ENCODE measurements around the gene MGRN1.

Gene MGRN1

GRCh38 chr16:4654964-4655590, 30.5 kb downstream of the MGRN1 start:
- no peak for DNase-seq

- no peak for DNase-seq
Measured at GRCh38 chr16:4655801-4656200, 31.2 kb downstream of the MGRN1 start.

DNA sequence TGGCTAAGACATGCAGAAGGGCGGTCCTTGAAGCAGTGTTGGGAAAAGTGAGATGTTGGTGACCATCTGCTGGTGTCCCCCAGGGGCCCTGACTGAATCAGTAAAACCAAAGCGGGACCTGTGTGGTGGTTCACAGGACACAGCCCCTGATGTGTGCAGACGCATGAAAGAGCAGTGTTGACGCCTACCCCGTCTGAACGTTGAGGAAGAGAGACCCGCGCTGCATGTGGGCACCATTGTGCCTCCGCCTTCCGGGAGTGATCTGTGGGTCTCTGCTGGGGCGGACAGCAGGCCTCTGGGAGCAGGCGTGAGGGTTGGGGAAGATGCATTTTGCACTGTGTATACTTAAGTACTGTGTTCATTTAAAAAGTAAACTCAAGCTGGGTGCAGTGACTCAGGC, 31.6 kb downstream of the MGRN1 start:
- no peak for DNase-seq

DNA sequence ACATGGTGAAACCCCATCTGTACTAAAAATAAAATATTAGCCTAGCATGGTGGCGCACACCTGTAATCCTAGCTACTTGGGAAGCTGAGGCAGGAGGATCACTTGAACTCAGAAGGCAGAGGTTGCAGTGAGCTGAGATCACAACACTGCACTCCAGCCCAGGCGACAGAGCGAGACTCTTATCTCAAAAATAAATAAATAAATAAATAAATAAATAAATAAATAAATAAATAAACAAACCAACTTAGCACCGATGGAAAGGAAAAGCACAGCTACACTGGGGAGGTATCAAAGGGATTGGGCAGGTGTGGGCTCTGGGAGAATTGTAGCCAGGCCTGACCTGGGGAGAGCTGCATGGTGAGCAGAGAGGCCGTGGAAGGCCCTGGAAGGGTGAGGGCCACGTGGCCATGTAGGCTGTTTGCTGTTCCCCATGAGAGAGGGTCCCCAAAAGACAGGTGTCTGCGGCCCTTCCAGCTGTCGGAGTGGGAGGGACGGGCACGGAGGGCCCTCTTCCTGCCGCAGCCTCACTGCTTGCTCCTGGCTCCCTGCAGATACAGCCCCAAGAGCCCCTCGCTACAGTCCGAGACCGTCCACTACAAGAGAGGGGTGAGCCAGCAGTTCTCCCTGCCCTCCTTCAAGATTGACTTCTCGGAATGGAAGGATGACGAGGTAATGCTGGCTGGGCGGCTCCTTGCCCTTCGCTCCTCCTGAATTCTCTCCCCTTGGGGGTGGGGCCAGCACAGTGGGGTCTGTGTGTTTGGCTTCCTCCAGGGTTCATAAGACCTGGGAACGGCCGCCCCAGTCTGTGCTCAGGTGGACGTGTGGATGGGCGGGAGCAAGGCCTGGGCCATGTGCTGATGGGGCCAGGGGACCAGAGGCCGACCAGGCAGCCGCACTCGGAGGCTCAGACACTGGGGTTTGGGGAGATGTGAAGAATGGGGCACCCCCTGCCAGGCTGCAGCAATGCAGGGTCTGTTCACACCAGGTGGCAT, 32.4 kb downstream of the MGRN1 start:
- DNase-seq, result no peak

GRCh38 chr16:4659363-4660353, 35.0 kb downstream of the MGRN1 start:
- peak; percentile 32 for DNase-seq

DNA sequence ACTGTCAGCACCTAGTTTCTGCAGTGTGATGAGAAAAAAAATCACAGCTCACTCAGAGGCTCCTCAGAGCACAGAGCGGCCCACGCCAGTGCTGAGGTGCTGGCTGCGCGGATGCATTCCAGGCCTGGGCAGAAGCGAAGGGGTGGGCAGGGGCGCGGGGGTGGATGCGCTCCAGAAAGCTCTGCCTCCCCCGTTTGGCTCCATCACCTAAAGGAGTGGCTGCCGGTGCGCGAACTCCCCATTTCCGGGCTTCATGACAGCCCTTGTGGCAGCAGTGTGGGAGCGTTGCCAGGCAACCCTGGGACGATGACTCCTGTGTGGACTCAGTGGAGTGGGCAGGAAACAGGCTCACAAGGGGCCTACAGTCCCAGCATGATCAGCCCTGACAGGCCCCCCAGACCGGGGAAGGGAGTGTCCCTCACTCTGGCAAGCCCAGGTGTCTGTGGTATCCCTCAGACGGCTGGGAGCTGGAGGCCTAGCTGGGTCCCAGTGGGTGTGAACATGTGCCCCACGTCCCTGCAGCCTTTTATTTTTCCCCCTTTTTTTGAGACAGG, 35.9 kb downstream of the MGRN1 start:
- DNase-seq, result peak; percentile 85

DNA sequence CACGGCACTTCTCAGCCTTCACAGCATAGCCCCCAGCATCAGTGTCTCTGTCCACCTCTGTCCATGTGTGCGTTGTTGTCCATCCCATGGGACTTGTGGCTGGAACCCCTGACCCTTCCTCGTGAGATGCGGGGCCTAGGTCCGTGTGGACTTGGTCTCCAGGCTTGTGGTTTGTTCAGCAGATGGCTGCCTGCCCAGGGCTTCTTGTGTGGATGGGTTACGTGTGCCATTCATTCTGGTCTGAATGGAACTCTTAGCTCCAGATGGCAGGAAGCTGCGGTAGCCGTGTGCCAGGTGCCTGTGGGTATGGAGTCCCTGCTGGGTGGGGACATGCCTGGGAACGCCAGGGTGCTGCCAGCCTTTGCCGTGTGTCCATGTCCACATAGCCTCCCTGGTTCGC, 37.0 kb downstream of the MGRN1 start:
- DNase-seq, result peak; percentile 42

DNA sequence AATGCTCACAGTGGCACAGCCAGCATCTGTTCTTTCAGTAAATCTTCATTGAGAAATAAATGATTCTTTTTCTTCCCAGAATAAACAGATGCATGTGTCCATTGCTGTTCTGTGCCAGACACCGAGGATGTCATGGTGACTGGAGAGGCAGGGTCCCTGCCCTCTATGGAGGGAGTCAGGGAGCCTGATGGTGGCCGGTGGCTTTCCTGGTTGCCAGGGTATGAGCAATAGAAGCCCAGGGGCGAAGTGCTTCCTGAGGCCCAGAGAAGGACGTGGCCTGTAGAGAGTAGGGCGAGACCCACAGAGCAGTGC, 38.8 kb downstream of the MGRN1 start:
- no peak for DNase-seq

DNA sequence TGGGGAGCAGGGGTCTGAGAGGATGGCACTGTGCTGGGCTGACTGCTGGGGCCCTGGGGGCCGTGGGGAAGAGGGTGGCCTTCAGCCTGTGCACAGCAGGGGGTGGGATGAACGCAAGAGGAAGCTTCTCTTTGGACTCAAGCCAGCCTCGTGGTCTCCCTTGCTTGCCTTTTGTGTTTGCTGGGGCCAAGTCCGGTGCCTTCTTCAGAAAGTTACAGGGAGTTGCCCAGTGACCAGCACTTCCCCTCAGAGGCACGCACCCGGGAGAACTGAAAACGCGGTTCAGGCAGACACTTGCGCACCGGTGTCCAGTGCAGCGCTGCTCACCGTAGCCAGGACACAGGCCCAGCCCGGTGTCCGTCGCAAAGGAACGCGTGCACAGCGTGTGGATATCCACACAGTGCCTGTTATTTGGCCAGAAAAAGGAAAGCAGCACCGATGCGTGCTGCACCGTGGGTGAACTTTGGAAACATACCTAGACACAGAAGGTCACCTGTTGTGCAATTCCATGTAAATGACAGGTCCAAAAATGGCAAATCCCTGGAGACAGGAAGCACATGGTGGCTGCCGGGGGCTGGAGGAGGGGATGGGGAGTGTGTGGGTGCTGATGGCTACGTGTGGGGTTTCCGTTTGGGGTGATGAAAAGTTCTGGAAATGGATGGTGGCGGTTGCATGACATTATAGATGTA, 39.3 kb downstream of the MGRN1 start:
- peak; percentile 56 for DNase-seq

DNA sequence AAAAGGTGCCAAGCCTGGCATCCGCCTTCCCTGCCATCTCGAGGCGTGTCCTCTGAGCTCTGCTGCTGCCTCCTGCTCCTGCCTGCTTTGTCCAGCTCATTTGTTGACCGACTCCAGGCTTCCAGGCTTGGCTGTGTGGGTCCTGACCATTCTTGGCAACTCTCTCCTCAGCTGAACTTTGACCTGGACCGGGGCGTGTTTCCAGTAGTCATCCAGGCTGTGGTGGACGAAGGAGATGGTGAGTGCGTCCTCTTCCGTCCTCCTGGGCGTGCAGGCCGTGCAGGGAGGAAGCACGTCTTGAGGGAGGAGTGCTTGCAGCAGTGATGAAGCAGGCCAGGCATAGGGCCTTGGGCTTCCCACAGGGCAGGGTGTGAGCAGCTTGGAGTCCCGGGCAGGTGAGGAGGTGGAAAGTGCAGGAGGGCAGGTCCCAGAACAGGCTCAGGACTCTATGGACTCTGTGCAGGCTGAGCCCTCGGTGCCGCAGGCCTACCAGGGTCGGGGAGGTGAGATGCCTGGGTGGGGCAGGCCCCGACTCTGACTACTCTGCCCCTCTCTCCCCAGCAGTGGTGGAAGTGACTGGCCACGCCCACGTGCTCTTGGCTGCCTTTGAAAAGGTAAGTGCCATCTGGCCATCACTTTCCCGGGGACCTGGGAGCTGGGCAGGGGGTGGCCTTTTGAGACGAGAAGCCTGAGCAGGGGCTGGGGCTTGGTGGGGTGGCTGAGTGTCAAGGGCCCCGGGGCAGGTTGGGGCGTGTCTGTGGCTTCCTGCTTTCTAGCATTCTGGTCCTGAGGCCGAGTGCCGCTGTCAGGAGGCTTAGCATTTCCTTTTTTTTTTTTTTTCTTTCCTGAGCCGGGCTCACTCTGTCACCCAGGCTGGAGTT, 40.2 kb downstream of the MGRN1 start:
- DNase-seq, result peak; percentile 38

DNA sequence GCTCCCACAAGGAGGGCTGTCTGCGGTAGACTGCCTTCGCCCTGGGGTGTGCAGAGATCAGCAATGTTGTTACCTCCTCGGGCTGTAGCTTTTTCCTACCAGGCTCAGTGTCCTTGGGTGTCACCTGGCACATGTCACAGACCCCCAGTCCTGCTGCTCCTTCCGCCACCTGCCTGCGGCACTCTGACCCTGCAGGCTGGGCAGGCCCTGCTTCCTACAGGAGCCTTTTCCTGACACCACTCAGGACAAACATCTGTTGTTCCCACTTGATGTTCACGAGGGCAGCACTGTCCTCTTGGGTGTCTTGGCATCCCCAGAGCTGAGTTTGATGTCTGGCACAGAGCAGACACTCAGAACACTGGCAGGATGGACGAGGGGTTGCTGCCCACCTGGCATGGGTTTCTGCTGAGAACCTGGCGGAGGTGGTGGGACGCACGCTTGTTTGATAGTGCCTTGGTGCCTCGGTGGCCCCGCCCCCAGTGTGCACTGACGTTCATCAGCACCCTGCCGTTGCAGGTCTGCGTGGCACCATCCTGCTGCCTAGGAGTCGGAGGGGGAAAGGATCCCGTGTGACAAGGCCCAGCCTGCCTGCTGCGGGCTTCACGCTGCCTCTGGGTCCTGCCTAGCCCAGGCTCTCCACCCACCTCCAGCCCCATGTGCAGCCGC, 42.0 kb downstream of the MGRN1 start:
- DNase-seq, result peak; percentile 27

DNA sequence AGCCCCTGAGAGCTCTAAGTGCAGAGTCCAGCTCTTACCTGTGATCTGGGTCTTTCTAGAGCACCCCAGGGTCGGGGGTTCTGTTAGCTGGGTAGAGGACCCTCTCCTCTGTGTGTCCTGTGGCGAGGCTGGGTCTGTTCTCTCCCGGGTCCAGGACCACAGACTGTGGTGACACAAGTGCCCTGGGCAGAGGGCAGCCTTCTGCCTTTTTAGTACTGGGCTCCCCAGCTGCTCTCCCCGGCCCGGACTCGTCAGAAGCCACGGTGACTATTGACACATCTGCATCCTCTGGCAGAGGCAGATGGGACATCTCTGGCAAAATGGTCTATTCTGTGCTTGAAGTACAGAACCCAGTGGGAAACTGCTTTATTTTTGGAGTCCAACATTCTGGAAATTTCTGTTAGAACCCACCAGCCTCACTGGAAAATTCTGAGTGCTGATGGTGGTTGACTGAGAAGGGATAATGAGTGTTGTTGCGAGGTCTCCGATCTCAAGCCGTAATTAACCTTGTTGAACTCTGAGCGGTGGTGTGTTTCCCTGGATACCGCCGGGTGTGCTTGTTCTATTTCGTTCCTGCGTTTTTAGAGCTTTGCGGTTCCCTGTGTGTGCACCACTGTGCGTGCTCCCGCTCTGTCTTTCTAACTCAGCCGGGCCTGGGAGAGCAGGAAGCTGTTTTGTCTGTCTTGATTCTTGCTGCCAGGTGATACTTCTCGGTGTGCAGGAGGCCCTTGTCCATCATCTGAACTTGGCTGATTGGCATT, 42.8 kb downstream of the MGRN1 start:
- DNase-seq, result peak; percentile 29

GRCh38 chr16:4668313-4668960, 43.8 kb downstream of the MGRN1 start:
- no peak for DNase-seq

DNA sequence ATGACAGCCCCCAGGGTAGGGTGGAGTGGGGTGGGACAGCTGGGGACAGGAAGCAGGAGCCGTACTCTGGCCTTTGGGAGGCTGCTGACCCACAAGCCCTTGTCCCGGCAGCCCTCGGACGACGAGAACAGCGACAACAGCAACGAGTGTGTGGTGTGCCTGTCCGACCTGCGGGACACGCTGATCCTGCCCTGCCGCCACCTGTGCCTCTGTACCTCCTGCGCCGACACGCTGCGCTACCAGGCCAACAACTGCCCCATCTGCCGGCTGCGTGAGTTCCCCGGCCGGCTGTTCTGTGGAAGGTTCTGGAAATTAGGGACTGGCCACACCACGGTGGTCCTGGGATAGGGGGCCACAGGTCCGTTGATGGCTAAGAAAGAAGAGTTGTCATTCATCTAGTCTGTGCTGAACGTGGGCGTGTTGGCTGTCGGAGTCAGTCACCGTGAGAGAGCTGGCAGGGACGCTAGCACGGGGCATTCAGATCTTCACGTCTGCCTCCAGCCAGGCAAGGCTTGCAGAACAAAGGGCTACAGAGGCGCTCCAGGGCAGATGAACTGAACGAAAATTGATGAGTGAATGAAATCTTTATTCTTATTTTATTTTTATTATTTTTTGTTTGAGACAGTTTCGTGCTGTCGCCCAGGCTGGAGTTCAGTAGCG, 48.9 kb downstream of the MGRN1 start:
- no peak for DNase-seq

- no peak for DNase-seq
Measured at GRCh38 chr16:4674926-4675530, 50.4 kb downstream of the MGRN1 start.

GRCh38 chr16:4675864-4676786, 51.5 kb downstream of the MGRN1 start:
- peak; percentile 37 for DNase-seq

- DNase-seq, result peak; percentile 28
Measured at GRCh38 chr16:4676831-4677230, 52.2 kb downstream of the MGRN1 start.
